Fibroblast of pulmonary artery (primary cell): ENCODE measurements around the gene MRPL36.

ENCODE experiments used
- DNase-seq: peaks from one replicate; pipeline ENCODE4 v3.0.0-alpha.2; 2010; ENCODE audit warnings: low read depth
- H3K4me3 ChIP-seq: replicated peaks from 2 replicates; pipeline ENCODE4 v1.5.1; 2011; ENCODE audit warnings: low read depth, mild to moderate bottlenecking, control low read depth, low read length, moderate library complexity
- CTCF ChIP-seq: IDR thresholded peaks from 2 replicates; pipeline ENCODE4 v1.5.1; 2011; ENCODE audit warnings: mild to moderate bottlenecking, control low read depth, low read length, inconsistent platforms; ENCODE audit errors: missing control alignments

Gene MRPL36

GRCh38 chr5:1762883-1763547 is 36.6 kb downstream of the MRPL36 start:
- no peak for DNase-seq

GRCh38 chr5:1762121-1762882 is 37.3 kb downstream of the MRPL36 start:
- no peak overlapping the region for H3K4me3 ChIP-seq
- DNase-seq: no peak
- no peak for TF ChIP-seq CTCF

More at GRCh38 chr5:1762883-1763547, 36.6 kb downstream of the MRPL36 start:
- no peak for TF ChIP-seq CTCF
- no peak overlapping the region for H3K4me3 ChIP-seq

- DNase-seq: no peak
- no peak overlapping the region for H3K4me3 ChIP-seq
- TF ChIP-seq CTCF: no peak
Observed at GRCh38 chr5:1761453-1761755, 38.2 kb downstream of the MRPL36 start.

- H3K4me3 ChIP-seq: no peak overlapping the region
- no peak for DNase-seq
- no peak for TF ChIP-seq CTCF
Observed at GRCh38 chr5:1760656-1761452, 38.8 kb downstream of the MRPL36 start.

- H3K4me3 ChIP-seq: no peak overlapping the region
- no peak for DNase-seq
- no peak for TF ChIP-seq CTCF
Observed at GRCh38 chr5:1760231-1760630, 39.4 kb downstream of the MRPL36 start.

GRCh38 chr5:1759378-1759970 is 40.2 kb downstream of the MRPL36 start:
- no peak for DNase-seq
- TF ChIP-seq CTCF: no peak
- no peak overlapping the region for H3K4me3 ChIP-seq
